Karpas-422 (cell line): Measurements from ENCODE around the gene C5orf15. TPM values are rescaled to one million over a fixed set of nuclear protein-coding genes. Genes with fewer than 3 reads are reported as not detected.

Experiments used
- DNase-seq: peaks from one replicate; pipeline ENCODE4 v3.0.0-alpha.2; 2015
- H2AFZ ChIP-seq: fragments of 200-600 bp; sonication (generic); 2 replicates; pipeline ENCODE4 v1.6.1; 2014; ENCODE audit warnings: antibody characterized with exemption, low read length, mixed read lengths
- H3K27ac ChIP-seq: fragments of 200-600 bp; sonication (generic); 2 replicates; pipeline ENCODE4 v1.5.1; 2014; ENCODE audit warnings: mild to moderate bottlenecking, low read length, moderate library complexity
- H3K27me3 ChIP-seq: fragments of 200-600 bp; sonication (generic); 2 replicates; pipeline ENCODE4 v1.6.1; 2014; ENCODE audit warnings: low read length, mixed read lengths
- H3K36me3 ChIP-seq: fragments of 200-600 bp; sonication (generic); 2 replicates; pipeline ENCODE4 v1.6.1; 2014; ENCODE audit warnings: low read length, mixed read lengths; ENCODE audit not compliant: insufficient read depth
- H3K4me1 ChIP-seq: fragments of 200-600 bp; sonication (generic); 2 replicates; pipeline ENCODE4 v1.6.1; 2014; ENCODE audit warnings: mild to moderate bottlenecking, low read length, mixed read lengths
- H3K4me2 ChIP-seq: fragments of 200-600 bp; sonication (generic); 2 replicates; pipeline ENCODE4 v1.6.1; 2014; ENCODE audit warnings: low read length, low read depth, mild to moderate bottlenecking; ENCODE audit not compliant: poor library complexity, severe bottlenecking
- H3K4me3 ChIP-seq: fragments of 200-600 bp; sonication (generic); 2 replicates; pipeline ENCODE4 v1.5.1; 2014; ENCODE audit warnings: mild to moderate bottlenecking, antibody characterized with exemption, low read length, mixed read lengths
- H3K79me2 ChIP-seq: fragments of 200-600 bp; sonication (generic); 2 replicates; pipeline ENCODE4 v1.6.1; 2014; ENCODE audit warnings: mild to moderate bottlenecking, low read length, mixed read lengths
- H3K9ac ChIP-seq: fragments of 200-600 bp; sonication (generic); 2 replicates; pipeline ENCODE4 v1.6.0; 2014; ENCODE audit warnings: low read length
- H3K9me2 ChIP-seq: fragments of 200-600 bp; sonication (generic), shearing (Covaris generic); replicated peaks from 2 replicates; pipeline ENCODE4 v1.6.0; 2014; ENCODE audit warnings: mild to moderate bottlenecking, low read length, moderate library complexity; ENCODE audit not compliant: insufficient read depth
- H3K9me3 ChIP-seq: fragments of 300-700, 200-600 bp; sonication (generic); 2 replicates; pipeline ENCODE4 v1.6.1; 2014; ENCODE audit warnings: low read length, mixed read lengths
- H4K20me1 ChIP-seq: fragments of 200-600 bp; sonication (generic); 2 replicates; pipeline ENCODE4 v1.6.1; 2014; ENCODE audit warnings: mild to moderate bottlenecking, antibody characterized with exemption, low read length, low read depth; ENCODE audit not compliant: insufficient read depth
- total RNA-seq: library from RNA; depleted of rRNA; stranded (reverse); fragments of >200 nt; shearing (Covaris generic); gene quantifications from 2 replicates; pipeline ENCODE4 v1.2.3, GENCODE V29; 2014; ENCODE audit warnings: low replicate concordance

C5orf15 gene
- total RNA-seq, 1 experiment from 2014 or later: 57.4 TPM

DNA sequence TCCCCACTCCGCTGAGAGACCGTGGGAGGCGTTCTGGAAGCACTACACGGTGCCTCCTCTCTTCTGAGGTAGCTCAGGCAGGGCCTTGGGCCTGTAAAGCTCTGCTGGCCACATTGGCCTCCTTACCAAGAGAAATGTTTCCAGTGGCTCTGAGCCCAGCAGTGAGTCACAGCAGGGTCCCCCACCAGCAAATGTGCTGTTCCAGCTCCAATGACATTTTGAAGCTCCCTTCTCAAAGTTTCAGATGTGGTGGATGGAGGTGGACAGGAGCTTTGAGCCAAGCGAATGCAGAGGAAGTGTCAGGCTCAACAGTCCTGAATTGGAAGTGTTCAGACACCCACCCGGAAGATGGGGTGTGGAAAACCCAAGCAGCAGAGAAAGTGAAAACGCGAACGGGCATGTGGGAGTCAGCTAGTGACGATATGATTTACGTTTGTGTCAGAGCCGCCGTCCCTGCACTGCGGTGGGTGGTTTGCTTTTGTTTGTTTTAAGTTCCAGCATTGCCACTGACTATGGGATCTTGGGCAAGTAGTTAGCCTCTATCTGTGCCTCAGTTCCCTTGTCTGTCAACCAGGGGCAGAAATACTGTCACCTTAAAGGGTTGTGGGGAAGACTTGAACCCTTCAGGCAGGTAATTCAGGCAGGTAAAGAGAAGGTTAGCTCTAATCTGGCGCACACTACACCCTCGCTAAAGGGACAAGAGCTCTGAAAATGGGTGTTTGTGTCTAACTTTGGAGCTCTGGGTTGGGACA is 38.2 kb downstream of the C5orf15 start:
- H3K9me2 ChIP-seq: no peaks in the 10 kb centered on the region
- DNase-seq: no peak
- H3K9ac ChIP-seq: peak overlapping the region; percentile 25; the same call in 1 of the 2 replicates
- H3K4me1 ChIP-seq: peaks cover 68% of the 10 kb centered on the region
- H3K9me3 ChIP-seq: no peaks in the 10 kb centered on the region
- no peak overlapping the region for H3K4me3 ChIP-seq
- H3K36me3 ChIP-seq: no peaks in the 10 kb centered on the region
- H4K20me1 ChIP-seq: no peaks in the 10 kb centered on the region
- H2AFZ ChIP-seq: peak overlapping the region; percentile 51; the same call in 1 of the 2 replicates
- peak overlapping the region; percentile 11; the same call in 1 of the 2 replicates for H3K27ac ChIP-seq
- no peaks in the 10 kb centered on the region for H3K27me3 ChIP-seq
- no peaks in the 10 kb centered on the region for H3K79me2 ChIP-seq
- H3K4me2 ChIP-seq: peak overlapping the region; percentile 9

DNA sequence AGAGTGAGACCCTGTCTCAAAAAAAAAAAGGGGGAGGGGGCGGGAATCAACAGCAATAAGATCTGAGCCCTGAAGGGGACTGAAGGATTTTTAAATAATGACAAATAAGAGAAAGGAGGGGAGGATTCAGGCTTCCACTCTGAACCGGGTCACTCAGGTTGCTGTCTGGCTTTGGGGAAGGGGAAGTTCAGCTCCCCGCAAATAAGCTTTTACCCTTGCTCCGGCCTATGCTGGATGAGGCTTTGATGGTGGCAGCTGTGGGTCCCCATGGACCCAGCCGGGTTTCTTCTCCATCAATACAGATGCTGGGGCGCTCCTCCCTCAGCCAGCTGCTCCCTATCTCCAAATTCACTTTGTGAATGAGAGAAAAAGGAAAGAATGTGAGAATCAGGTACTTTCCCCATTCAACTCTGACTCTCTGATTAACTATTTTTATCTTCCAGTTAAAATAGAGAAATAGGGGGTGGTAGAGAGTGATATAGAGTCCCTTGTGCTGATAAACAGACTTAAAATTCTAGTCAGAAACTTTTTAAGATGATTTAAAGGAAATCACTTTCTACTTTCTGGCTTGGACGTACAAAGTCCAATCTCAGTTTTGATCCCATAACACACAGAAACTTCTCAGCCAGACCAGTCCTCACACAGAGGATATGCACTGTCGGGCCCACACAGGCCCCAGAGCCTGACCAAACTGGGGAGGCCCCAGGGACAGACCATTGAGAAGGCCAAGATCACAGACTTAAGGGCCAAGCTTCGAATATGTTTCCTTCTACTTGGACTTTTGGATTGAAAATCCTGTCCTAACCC is 39.6 kb downstream of the C5orf15 start:
- peak overlapping the region; percentile 31 for H3K9ac ChIP-seq
- H2AFZ ChIP-seq: peak overlapping the region; percentile 12; the same call in 1 of the 2 replicates
- peak; percentile 63 for DNase-seq

DNA sequence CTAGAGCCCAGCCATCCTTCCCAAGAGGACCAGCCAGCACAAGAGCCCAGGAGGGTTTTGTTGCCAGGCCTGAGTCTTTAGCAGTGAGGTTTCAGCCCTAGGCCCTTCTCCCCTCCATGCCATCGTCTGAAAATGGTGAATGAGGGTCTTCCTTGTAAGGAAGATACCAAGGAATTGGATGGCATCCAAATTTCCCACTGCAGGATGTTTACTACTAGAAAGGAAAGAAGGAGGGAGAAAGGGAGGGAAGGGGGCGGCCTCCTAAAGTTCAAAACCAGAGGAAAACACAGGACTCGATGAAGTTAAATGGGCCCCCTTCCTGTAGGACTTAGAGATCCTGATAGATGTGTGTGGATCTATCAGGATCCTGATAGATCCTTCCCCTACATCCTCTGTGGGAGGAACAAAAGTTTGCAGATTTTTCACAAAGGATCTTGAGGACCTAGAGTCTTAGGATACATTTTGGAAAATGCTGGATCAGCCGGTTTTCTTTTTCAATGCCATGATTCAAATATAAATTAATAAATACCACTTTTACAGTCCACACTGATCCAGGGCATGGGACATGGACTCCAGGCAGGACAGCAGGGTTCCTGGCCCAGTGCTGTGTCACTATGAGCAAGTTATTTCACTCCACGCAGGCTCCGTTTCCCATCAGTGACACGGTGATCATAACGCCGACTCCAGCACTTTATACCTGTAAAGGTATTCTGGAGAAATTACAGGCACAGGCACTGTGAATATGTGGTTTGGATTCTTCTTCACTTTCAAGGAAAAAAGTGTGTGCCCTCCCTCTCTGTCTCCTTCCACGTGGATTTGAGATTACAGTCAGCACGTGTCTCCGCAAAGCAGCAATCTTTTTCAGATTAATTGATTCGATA is 40.9 kb downstream of the C5orf15 start:
- H3K9me2 ChIP-seq: no peaks in the 10 kb centered on the region
- peaks cover 53% of the 10 kb centered on the region for H3K4me1 ChIP-seq
- no peak overlapping the region for H3K9ac ChIP-seq
- H4K20me1 ChIP-seq: no peaks in the 10 kb centered on the region
- H3K4me2 ChIP-seq: no peak overlapping the region
- DNase-seq: no peak
- H3K9me3 ChIP-seq: no peaks in the 10 kb centered on the region
- H3K36me3 ChIP-seq: no peaks in the 10 kb centered on the region
- H3K27ac ChIP-seq: no peak overlapping the region
- no peaks in the 10 kb centered on the region for H3K79me2 ChIP-seq
- H3K27me3 ChIP-seq: no peaks in the 10 kb centered on the region
- no peak overlapping the region for H2AFZ ChIP-seq
- H3K4me3 ChIP-seq: no peak overlapping the region

More for the DNA sequence above, 39.6 kb downstream of the C5orf15 start:
- H3K4me2 ChIP-seq: peak overlapping the region; percentile 28
- no peaks in the 10 kb centered on the region for H4K20me1 ChIP-seq
- peak overlapping the region; percentile 40 for H3K27ac ChIP-seq
- no peak overlapping the region for H3K4me3 ChIP-seq
- H3K27me3 ChIP-seq: no peaks in the 10 kb centered on the region
- H3K36me3 ChIP-seq: no peaks in the 10 kb centered on the region
- no peaks in the 10 kb centered on the region for H3K79me2 ChIP-seq
- no peaks in the 10 kb centered on the region for H3K9me2 ChIP-seq
- peaks cover 63% of the 10 kb centered on the region for H3K4me1 ChIP-seq
- no peaks in the 10 kb centered on the region for H3K9me3 ChIP-seq

DNA sequence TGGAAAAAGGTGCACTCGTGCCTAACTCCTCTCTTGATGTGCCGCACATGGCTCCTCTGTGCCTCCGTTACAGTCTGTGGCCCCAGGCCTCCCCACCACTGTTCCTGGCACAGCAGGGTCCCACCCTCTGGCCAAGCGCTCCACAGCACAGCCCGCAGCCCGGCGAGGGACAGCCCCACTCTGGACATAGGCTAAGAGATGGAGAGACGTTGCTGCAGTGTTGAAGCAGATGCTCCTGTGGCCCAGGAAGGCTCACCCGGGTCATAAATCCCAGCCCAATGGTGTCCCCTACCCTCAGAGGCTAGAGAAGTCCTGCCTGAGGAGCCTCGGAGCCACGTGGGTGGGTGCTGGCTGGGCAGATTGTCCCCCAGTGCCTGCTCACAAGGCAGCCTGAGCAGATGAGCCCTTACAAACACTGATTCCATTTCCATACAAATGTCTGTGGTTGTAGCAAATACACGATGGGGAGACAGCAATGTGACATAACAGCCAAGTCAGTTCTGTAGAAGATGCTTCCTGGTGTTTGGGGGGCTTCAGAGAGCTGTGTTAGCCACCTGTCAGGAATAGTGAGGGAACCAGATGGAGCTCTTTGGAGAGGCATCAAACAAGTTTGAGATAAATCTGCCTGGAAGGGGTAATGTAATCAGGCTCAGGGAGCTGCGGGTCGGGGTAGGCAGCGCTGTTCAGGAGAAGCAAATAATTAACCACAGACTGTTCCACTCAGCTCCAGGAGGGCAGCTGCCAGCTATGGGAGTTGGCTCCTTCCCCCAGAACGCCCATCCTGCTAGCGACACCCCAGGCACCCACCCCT is 41.7 kb downstream of the C5orf15 start:
- H3K4me2 ChIP-seq: no peak overlapping the region
- no peaks in the 10 kb centered on the region for H3K9me2 ChIP-seq
- H3K27ac ChIP-seq: no peak overlapping the region
- no peak for DNase-seq
- H2AFZ ChIP-seq: no peak overlapping the region
- H3K27me3 ChIP-seq: no peaks in the 10 kb centered on the region
- no peaks in the 10 kb centered on the region for H3K36me3 ChIP-seq
- no peaks in the 10 kb centered on the region for H3K9me3 ChIP-seq
- H3K4me1 ChIP-seq: peaks cover 54% of the 10 kb centered on the region
- H3K79me2 ChIP-seq: no peaks in the 10 kb centered on the region
- no peaks in the 10 kb centered on the region for H4K20me1 ChIP-seq
- H3K4me3 ChIP-seq: no peak overlapping the region
- no peak overlapping the region for H3K9ac ChIP-seq

DNA sequence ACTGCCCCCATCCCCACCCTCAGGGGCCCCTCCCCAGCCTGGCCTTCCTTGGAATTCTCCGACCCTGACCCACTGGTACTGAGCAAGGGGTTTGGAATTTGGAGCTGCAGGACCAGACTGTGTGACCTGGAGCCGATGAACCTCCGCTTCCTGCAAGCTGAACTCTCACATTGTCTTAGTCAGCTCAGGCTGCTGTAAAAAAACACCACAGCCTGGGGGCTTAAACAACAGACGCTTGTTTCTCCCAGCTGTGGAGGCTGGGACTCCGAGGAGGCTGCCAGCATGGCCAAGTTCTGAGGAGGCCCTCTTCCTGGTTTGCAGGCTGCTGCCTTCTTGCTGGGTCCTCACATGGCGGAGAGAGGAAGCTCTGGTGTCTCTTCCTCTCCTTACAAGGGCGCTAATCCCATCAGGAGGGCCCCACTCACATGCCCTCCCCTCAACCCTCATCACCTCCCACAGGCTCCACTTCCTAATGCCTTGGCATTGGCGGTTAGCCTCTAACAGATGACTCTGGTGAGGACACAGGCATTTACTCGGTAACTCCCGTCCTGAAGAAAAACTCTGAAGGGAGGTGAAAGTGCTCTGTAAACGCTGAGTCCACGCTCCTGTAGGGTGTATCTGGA is 42.4 kb downstream of the C5orf15 start:
- Histone ChIP-seq H3K9ac (no peak overlapping the region), H3K4me3 (no peak overlapping the region), H3K4me1 (peaks cover 47% of the 10 kb centered on the region)

DNA sequence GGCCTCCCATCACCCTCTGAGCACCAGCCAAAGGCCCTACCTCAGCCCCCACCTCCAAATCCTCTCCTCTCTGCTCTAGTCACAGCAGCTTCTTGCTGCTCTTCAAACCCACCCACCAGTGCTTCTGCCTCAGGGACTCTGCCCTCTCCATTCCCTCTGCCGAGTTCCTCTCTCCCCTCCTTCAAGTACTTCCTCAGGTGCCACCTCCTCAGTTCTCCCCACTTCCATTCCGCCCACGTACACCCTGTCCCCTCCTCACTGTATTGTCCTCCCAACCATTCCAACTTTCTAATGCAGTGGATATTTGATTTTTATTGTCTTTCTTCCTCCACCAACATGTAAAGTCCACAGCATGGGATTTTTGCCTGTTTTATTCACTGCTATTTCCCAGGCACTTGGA is 43.2 kb downstream of the C5orf15 start:
- DNase-seq: no peak
- Histone ChIP-seq H3K27ac (no peak overlapping the region), H4K20me1 (no peaks in the 10 kb centered on the region), H3K27me3 (no peaks in the 10 kb centered on the region), H3K9ac (no peak overlapping the region), H3K79me2 (no peaks in the 10 kb centered on the region), H3K4me3 (no peak overlapping the region), H3K36me3 (no peaks in the 10 kb centered on the region), H3K4me1 (peaks cover 42% of the 10 kb centered on the region), H3K4me2 (no peak overlapping the region), H3K9me3 (no peaks in the 10 kb centered on the region), H3K9me2 (no peaks in the 10 kb centered on the region), H2AFZ (no peak overlapping the region)

More for the DNA sequence above, 42.4 kb downstream of the C5orf15 start:
- Histone ChIP-seq H3K4me2 (no peak overlapping the region), H2AFZ (no peak overlapping the region), H4K20me1 (no peaks in the 10 kb centered on the region), H3K27me3 (no peaks in the 10 kb centered on the region), H3K36me3 (no peaks in the 10 kb centered on the region), H3K9me2 (no peaks in the 10 kb centered on the region), H3K9me3 (no peaks in the 10 kb centered on the region), H3K27ac (no peak overlapping the region), H3K79me2 (no peaks in the 10 kb centered on the region)
- DNase-seq: no peak

DNA sequence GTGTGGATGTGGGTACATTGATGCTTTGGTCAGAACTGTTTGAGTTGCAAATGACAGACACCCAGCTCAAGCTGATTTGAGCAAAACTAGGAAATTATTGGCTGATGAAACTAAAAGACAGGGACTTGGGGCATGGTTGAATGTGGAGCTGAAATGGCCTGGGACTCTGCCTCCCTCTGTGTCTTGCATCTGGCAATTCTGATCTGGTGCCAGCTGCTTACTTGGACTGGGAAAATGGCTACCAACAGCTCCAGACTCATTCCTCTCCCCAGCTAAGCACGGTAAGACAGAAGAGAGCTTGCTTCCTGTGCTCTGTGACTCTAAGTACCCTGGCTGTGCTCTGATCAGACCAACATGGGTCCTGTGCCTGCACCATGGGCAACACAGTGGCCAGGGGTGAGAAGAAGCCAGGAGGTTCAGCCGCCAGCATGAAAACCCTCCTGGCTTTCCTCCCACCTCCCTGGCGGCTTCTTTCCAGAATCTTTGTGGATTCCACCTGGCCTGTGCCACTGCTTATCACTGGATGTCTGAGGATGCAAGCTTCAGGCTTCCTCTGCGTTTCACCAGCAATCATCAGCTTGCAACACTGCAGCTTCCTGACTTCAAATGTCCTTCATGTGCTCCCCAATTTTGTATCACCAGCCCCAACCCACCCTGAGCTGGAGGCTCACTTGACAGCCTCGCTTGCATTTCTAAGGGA is 44.1 kb downstream of the C5orf15 start:
- no peaks in the 10 kb centered on the region for H3K27me3 ChIP-seq
- no peaks in the 10 kb centered on the region for H3K9me2 ChIP-seq
- no peak overlapping the region for H3K27ac ChIP-seq
- peak overlapping the region; percentile 10 for H3K4me2 ChIP-seq
- H3K36me3 ChIP-seq: no peaks in the 10 kb centered on the region
- no peak overlapping the region for H2AFZ ChIP-seq
- peak overlapping the region; percentile 17 for H3K9ac ChIP-seq
- no peaks in the 10 kb centered on the region for H4K20me1 ChIP-seq
- H3K79me2 ChIP-seq: no peaks in the 10 kb centered on the region
- no peak for DNase-seq
- no peaks in the 10 kb centered on the region for H3K9me3 ChIP-seq
- H3K4me3 ChIP-seq: no peak overlapping the region
- peaks cover 42% of the 10 kb centered on the region for H3K4me1 ChIP-seq
